ENCODE results near the gene FBLN5.

Gene FBLN5

DNA sequence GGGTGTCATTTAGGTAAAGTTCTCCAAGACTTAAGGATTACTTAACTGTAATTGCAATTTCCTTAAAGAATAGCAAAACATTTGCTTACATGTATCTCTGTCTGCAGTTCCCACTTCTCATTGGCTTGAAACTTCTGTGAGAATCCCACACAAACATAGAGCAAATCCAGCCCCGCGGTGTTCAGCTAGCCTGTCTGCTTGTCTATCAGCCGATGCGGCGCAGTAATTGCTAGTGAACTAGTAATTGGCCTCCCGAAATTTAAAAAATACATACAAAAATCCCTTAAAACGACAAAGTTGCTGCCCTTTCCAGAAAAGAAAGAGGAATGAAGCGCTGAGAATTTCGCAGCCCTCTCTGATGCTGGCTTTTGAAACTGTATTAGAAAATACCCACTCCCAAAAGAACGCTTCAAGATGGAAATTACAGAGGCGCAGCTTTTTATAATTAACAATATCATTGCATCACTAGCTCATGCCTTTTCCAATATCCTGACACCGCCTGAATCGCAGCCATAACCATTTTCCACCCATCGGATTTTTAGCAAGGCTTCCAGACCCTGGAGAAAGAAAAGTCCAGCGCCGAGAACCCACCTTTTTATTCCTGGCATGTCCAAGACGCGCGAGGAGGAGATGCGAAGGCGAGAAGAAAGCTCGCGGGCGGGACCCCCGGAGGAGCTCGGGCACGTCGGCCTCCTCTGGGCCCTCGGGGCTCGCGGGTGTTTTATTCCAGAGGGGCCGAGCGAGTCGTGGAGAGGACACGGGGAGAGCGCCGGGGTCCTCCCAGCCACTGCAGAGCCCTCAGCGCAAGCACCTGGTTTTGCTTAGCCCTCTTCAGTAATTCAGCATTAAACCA lies 646 bp downstream of the FBLN5 start:
- no peak for DNase-seq (ENCODE audit: low spot score)

DNA sequence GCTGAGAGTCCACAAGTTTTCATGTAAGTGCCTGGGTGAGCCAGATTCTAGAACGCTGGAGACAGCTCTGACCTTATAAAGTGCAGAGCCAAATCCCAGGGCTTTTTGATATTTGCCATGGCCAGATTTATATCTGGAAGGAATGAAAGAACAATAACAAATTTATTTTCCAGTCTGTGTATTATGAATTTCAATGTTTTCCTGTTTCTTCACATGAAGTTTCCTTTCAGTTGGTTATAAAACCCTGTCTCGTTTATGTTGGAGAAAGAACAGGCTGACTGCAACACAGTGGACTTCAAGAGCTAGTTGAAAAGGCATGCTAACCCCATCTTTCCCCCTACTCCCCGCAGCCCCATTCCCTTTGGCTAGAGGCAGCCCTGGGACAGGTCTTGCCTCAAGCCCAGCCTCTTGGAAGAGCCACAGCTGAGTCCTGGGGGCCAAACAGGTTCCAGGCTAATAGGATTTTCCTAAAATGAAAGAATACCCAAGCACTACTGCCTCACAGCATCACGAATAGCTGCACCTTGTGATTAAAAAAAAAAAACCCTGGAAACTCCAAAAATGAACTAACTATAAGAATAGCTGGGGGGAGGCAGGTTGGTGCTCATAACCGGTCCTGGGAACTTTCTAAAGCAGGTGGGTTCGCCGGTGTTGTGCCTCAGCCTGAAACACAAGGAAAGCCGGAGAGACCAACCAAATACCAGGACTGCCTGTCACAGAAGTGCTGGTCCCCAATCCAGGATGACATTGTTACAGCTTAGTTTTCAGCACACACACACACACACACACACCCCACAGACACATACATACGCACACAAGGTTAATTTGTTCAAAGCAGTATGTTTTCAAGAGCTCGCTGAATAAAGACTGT lies 1.5 kb downstream of the FBLN5 start:
- DNase-seq (ENCODE audit: low spot score): no peak

DNA sequence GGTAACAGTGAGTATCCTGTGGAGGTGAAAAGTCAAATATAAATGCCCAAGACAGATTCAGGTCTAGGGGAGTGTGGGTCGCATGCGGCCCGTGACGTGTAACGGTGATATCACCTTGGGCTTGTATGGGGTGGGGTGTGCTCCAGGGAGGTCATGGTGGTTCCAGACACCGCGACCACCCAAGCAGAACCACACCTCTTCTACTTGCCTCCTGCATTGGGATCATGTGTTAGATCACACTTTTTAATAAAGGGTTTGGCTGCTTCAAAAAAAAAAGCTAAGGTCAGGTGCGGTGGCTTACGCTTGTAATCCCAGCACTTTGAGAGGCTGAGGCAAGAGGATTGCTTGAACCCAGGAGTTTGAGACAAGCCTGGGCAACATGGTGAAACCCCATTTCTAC lies 4.5 kb downstream of the FBLN5 start:
- no peak for DNase-seq (ENCODE audit: low spot score)

DNA sequence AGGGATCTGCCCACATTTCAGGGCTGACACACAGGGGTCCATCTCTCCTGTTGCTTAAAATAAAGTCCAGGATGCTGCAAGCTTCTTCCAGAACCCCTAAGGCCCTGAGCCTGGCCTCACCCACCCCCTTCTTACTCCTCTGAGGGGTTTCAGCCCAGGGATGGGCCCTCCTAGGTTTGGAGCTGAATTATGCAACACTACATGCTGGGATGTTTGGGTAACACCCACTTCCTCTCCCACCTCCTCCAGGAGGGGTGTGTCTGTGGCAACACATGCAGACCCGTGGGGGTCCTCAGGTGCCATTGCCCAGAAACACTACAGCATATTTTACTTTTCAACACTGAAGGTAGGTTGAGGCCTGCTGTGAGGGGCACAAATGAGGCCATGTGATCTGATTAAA lies 5.4 kb downstream of the FBLN5 start:
- DNase-seq (ENCODE audit: low spot score): no peak

DNA sequence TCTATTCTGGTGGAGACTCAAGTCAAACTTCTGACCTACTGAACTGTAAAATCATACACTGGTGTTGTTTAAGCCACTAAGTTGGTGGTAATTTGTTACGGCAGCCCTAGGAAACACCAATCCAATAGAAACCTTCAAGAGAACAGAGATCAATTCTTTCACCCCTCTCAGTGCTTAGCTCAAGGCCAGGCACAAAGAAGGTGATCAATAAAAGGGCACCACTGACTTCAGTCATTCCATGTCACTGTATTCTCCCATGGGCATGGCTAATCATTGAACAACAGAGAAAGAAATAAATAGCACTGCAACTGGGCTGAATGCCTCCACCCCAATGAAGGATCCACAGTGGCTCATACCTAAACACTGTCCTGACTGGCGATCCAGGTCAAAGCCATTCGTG lies 7.3 kb downstream of the FBLN5 start:
- no peak for DNase-seq (ENCODE audit: low spot score)

DNA sequence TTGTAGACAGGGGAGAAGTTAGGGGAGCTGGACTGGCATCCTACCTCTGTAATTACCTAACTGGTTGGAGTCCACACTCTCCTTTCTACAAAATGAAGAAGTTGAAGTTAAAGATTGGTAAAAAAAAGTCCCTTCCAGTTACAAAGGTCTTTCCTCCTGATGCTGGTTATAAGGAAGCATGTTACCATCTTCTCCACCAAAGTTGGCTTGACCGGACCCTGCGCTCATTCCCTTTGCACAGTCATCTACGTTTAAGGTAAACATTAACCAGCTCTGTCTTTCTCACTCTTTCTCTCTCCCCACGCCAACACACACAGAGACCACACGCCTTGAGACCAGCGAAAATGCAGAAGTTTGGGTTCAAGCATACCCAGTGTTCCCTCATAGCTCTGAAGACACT lies 11.9 kb downstream of the FBLN5 start:
- no peak for DNase-seq (ENCODE audit: low spot score)

DNA sequence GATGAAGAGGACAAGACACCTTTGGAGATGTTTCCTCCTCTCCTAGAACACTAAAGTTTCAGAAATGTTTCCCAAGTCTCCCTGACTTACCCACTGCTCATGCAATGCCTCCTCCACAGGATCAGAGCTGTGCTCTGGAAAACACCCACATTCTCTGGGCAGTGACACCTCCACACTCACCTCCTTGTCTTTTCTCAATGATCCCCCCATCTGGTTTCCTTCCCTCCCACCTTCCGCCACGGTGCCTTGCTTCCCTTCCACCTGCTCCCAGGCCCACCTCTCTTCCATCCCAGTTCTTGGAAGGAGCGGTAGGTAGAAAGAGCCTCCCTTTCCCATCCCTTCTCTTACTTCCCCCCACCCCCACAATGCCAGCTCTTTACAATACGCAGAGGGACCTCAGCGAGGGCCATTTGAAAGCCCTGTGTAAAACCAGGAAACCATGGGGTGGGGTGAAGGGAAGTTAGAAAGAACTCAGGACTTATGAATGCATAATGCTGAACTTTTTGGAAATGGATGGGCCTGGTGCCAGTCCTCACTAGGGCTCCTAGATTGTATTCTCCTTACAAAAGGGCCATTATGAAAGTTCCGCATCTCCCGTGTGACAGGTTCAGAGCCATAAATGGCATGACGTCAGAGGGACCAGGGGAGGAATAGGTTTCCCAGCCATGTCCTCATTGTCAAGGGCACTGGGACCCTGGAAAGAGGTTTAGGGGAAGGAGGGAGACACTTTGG lies 12.8 kb downstream of the FBLN5 start:
- no peak for DNase-seq (ENCODE audit: low spot score)

DNA sequence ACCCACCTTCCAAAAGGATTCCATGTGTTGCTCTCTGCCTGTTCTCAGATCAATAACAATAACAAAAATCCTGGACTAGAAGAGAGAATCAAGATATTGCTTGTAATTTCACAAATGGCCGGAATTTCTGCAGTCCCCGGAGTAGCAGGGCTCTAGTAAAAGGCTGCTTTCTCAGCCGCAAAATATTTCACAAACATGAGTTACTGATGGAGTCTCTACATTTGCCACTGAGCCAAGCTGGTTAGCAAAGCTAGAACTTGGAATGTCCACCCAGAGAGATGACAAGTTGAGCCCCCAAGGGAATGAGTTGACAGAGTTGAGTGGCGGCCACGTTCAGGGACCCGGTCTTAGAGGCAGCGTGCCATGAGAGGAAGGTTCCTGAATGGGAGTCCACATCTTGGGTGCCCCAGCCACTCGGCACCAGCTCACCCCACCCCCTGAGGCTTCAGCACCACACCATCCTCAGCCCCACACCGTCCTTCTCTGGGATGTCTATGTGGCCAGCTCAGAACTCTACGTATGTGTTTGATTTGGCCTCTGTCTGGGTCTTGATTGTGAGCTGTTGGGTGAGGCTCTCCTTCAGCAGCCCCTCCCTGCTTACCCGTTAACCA lies 15.9 kb downstream of the FBLN5 start:
- no peak for DNase-seq (ENCODE audit: low spot score)

DNA sequence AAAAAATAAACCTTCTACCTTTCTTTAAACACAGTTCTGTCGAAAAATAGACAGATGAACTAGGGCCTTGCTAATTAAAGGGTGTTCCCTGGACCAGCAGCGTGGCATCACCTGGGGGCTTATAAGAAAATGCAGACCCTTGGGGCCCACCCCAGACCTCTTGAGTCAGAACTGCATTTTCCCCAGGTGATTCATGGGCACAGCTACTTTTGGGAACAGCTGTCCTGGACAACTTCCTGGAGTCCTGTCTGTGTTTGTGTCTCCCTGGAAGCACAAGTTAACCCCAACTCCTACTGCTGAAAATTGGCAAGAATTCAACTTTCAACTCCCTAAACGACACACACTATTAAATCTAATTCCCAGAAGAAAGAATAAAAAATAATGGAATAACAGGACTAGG lies 17.8 kb downstream of the FBLN5 start:
- no peak for DNase-seq (ENCODE audit: low spot score)

DNA sequence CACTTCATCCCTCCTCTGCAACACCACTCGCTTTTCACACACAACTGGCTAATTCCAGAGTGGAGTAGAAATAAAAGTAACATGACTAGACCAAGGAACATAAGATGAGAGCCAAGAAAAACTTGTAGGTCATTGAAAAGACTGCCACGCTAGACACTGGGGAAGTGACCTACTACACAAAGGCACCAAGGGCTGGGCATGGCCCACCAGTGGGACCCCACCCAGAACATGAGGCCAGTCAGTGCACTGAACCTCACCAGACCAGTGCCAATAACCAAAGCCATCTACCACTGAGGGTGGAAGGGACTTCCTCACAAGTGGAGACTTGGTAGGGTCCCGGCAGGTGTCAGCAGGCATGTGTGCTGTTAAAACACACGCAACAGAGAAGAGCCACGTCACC lies 19.7 kb downstream of the FBLN5 start:
- no peak for DNase-seq (ENCODE audit: low spot score)

DNA sequence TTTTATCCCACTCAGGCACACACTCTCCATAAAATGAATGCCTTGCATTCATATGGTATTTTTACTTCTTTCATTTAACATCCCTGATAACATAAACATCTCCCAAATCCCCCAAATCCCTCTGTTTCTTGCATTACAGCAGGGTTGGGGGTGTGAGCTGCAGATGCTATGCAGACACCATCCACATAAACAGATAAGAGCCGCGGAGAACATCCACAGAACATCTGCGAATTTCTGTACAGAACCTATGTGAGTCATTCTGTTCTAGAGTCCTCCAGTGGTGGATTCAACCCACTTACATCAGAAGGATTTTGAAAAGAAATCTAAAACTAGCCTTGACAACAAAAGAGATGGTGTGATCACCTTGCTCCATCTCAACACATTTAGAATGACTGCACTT lies 20.3 kb downstream of the FBLN5 start:
- DNase-seq (ENCODE audit: low spot score): no peak

DNA sequence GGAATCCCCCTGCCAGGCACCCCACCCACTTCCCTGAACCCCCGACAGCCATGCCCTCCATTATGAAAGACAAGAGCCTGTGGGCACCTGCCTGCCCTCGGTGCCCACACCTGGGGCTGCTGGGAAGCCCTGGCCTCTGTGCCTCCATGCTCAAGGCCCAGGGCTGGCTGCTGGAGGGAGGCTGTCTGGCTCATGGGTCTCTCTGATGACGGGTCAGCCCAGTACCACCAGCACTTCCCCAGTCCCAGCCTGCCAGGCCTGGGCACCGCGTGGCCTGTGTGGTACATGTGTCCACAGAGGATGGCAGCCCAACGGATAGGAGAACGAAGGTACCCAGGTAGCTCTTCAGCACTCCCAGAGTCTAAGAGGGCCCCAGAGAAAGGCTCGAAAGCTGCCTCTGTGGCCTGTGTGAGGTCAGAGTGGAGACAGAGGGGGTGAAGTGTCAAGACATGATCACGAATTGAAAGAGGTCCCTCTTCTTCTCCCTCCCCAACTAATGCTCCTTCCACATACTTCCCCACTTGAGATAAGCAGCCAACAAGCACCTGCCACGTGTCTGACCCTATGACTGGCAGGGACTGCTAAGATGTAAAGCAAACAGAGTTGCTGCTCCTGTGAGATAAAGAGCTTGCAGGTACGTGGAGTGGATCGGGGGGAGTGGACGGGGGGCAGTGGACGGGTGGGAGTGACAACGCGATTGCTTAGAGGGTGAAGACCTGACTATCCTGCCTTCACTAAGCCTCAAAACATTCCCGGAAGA lies 21.2 kb downstream of the FBLN5 start:
- DNase-seq (ENCODE audit: low spot score): no peak

DNA sequence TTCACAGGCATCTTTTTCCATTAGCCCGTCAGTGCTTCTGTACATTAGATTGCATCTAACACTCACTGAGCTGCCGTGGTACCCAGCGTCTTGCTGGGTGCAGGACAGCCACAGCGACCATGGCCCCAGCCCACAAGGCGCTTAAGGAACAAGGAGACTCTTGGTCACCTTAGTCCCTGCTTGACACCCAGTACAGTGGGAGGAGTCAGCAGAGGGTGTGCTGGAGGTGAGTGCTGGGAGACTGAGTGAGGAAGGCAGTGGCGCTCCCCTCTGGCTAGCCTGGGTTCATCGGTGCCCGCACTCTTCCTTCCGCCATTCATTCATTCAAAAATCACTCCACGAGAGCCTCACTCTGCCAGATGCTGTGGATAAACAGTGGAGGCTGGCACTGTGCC lies 21.8 kb downstream of the FBLN5 start:
- DNase-seq (ENCODE audit: low spot score): no peak

DNA sequence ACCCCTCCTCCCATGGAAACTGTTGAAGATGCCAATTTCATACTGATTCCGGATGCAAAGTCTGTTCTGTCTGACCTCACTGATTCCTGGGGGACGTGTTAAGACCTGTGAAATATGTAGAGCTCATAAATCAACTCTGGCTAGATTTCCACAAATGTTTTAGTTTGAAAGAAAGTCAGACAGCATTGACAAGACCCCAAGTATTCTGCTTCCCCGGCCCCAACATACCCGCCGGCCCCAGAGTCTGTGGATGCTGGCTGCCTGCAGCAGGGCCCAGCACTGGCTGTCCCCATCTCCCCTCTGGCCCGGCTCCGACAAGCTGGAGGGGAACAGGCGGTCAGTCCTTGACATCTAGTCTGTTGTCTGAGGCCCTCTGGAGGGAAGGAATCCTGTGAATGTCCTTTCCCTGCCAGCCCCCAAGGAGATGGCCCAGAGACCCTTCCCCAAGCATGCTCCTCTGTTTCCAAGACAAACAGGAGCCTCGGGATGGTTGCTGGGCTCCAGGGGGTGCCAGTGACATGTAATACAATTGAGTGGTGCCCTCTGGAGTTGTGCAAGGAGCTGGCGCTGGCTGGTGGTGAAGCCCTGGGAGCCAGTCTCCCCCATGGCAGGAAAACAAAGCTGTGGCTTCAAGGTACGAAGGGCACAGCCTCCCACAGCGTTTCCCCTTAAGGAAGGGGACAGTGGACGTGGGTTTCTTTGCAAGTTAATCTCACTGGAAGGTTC lies 22.3 kb downstream of the FBLN5 start:
- no peak for DNase-seq (ENCODE audit: low spot score)

DNA sequence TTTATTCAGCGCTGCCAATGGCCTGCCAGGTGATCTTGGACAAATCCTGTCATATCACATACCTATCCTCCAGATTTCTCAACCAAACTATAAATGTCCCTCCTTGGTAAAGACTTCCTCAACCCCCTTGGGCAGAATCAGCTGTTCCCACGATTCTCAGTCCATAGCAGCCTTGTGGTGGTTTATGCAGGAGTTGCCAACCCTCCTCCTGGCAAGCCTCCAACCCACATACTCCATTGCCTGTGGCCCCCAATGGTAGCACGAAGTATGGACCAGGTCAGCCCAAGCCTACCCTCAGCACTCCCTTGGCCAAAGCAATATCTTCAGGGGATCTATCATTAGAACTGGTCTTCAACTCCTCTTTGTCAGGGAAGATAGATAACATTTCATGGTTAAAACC lies 27.0 kb downstream of the FBLN5 start:
- no peak for DNase-seq (ENCODE audit: low spot score)

DNA sequence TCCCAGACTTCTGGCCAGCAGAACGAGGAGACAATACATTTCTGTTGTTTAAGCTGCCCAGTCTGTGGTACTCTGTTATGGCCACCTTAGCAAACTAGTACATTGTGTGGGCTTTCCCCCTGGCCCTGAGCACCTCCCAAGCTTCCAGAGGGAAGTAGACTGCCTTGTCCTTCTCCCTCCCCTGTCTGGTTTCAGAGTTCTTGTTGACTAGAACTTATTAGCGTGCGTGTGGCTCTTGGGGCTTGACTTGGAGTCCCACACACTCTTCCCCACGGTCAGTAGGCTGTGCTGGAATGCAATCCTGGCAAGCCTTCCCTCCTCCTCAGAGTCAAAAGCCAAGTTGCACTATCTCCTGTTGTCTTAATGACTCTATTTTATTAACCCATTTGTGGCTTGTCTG lies 27.7 kb downstream of the FBLN5 start:
- no peak for DNase-seq (ENCODE audit: low spot score)

DNA sequence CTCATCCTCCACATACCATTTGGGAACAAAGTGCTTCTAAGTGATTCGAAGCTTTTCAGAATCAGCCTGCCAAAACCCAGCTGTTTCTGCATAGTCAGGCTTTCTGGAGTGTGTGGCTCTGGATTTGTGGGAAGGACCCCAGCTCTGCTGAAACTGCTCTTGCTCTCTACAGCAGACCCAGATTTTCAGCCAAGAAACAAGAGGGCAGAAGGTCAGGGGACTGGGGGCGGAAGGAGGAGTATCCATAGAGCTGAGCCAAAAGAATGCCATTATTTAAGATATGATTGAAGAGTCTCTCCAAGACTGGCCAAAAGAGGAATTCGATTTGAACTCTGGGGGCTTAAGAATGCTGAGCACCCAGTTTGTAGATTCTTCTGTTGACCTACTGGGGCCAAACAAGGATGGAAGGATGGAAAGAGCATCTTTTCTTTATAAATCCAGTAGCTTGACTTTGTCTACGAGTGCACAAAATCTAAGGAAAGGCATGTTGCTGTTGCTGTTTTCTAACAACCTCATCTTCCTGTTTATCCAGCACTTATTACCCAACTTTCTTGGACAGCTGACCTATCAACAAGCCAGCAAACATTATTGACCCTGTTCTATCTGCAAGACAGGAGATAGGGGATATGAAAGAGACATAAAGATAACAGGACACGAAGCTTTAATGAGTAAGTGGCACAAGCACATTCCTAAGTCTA lies 29.2 kb downstream of the FBLN5 start:
- no peak for DNase-seq (ENCODE audit: low spot score)

DNA sequence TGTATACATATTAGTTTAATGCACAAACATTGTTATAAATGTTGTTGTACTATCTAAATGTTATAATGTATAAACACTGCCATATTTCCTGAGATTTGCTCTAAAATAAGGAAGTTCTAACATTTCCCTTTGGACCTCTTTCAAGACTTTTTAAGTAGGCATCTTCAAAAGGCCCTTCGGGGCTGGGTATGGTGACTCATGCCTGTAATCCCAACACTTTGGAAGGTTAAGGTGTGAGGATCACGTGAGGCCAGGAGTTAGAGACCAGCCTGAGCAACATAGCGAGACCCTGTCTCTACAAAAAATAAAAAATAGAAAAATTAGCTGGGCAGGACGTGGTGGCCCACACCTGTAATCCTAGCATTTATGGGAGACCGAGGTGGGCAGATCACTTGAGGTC lies 35.5 kb downstream of the FBLN5 start:
- no peak for DNase-seq (ENCODE audit: low spot score)

DNA sequence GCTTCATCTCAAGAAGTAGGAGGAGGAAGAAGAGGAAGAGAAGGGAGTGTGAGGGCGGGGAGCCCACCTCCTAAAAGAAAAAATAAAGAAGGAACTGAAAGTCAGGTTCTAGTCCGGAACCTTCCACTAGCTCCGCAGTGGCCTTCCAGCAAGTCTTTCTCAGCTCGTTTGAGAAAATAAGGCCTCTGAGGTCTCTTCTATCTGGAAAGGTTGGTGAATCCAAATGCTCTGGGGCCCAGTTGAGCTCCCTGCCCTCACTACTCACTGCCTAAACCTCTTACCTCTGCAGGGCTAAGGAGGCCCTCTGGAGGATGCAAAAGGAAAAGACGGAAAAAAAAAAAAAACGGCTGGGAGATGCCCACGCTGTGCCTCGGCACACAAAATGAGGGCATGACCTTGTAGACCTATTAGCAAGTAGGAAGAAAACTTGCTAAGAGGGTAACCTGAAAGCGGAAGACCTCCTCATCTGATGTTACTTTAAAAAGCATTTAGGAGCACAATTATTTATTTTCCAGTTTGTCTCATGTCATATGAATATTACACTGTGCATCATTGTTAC lies 35.9 kb downstream of the FBLN5 start:
- DNase-seq (ENCODE audit: low spot score): peak; percentile 61

DNA sequence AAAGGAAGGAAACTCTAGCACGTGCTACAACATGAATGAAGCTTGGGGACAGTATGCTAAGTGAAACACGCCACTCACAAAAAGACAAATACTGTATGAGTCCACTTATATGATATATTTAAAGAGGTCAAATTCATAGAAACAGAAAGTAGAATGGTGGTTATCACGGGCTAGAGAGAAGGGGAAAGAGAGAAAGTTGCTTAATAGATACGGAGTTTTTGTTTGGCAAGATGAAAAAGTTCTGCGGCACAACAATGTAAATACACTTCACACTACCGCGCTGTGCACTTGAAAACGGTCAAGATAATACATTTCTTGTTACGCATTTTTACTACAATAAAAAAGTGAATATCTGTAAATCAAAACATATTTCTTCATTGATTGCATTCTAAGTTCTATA lies 37.3 kb downstream of the FBLN5 start:
- no peak for DNase-seq (ENCODE audit: low spot score)

Data from activated CD4-positive, alpha-beta T cell treated with anti-CD3 and anti-CD28 coated beads, Interleukin-2, Interleukin-4, amounts not matched to agents 100 ng/mL and 50 ng/mL, durations not matched to agents 16 hours and 8 hours (primary cell).